ENCODE data around the gene TMPRSS9.

TMPRSS9 gene

GRCh38 chr19:2474232-2475017, 114.4 kb downstream of the TMPRSS9 start (continued):
- TF ChIP-seq HOXD13 (CRISPR knock-in tag; IDR thresholded peaks at IDR 0.05; ENCODE audit: borderline replicate concordance) (0 out of 2 replicates have a peak, but pooled peaks have one; percentile 18), ZSCAN30 (tag by site-specific recombination; IDR thresholded peaks at IDR 0.05) (no peak; the same call in 1 of the 2 replicates), ZNF394 (tag by site-specific recombination; IDR thresholded peaks at IDR 0.05; ENCODE audit: borderline replicate concordance) (no peak), BCL11A (tag by site-specific recombination; IDR thresholded peaks at IDR 0.05; ENCODE audit: low read depth) (peak; percentile 56), ZSCAN16 (tag by site-specific recombination; IDR thresholded peaks at IDR 0.05) (no peak), ZNF600 (tag by site-specific recombination; IDR thresholded peaks at IDR 0.05) (peak; percentile 95; the same call in 1 of the 2 replicates), ZNF560 (tag by site-specific recombination; IDR thresholded peaks at IDR 0.05; ENCODE audit: borderline replicate concordance) (no peak), KLF16 (tag by site-specific recombination; IDR thresholded peaks at IDR 0.05) (peak; percentile 76), ZNF404 (tag by site-specific recombination; IDR thresholded peaks at IDR 0.05) (no peak), ZNF692 (tag by site-specific recombination; IDR thresholded peaks at IDR 0.05) (no peak), ZNF221 (tag by site-specific recombination; IDR thresholded peaks at IDR 0.05; ENCODE audit: borderline replicate concordance) (no peak), ZNF169 (tag by site-specific recombination; IDR thresholded peaks at IDR 0.05) (no peak), ZEB2 (tag by site-specific recombination; IDR thresholded peaks at IDR 0.05) (peak; percentile 98), GLI4 (tag by site-specific recombination; IDR thresholded peaks at IDR 0.05) (no peak), ATF2 (tag by site-specific recombination; IDR thresholded peaks at IDR 0.05; ENCODE audit: low read depth) (0 out of 2 replicates have a peak, but pooled peaks have one; percentile 2), ZNF843 (tag by site-specific recombination; IDR thresholded peaks at IDR 0.05) (peak; percentile 38; the same call in 1 of the 2 replicates), IKZF3 (tag by site-specific recombination; IDR thresholded peaks at IDR 0.05) (peak; percentile 8; the same call in 1 of the 2 replicates), ZNF112 (tag by site-specific recombination; IDR thresholded peaks at IDR 0.05) (no peak), ZNF132 (tag by site-specific recombination; IDR thresholded peaks at IDR 0.05; ENCODE audit: borderline replicate concordance) (no peak), ZNF354C (tag by site-specific recombination; IDR thresholded peaks at IDR 0.05; ENCODE audit: borderline replicate concordance, low read depth) (no peak), ZNF792 (tag by site-specific recombination; IDR thresholded peaks at IDR 0.05) (no peak), KLF10 (tag by site-specific recombination; IDR thresholded peaks at IDR 0.05) (peak; percentile 57), SP3 (tag by site-specific recombination; IDR thresholded peaks at IDR 0.05) (peak; percentile 67), BCL11B (tag by site-specific recombination; IDR thresholded peaks at IDR 0.05; ENCODE audit: low read depth) (no peak; the same call in 1 of the 2 replicates), ZFP37 (tag by site-specific recombination; IDR thresholded peaks at IDR 0.05) (no peak), ZBTB17 (tag by site-specific recombination; IDR thresholded peaks at IDR 0.05) (no peak), ZNF23 (tag by site-specific recombination; IDR thresholded peaks at IDR 0.05; ENCODE audit: borderline replicate concordance) (no peak), ZFP69B (tag by site-specific recombination; IDR thresholded peaks at IDR 0.05) (no peak), ZNF155 (tag by site-specific recombination; IDR thresholded peaks at IDR 0.05) (no peak)
- TF ChIP-seq, protein P1, sequence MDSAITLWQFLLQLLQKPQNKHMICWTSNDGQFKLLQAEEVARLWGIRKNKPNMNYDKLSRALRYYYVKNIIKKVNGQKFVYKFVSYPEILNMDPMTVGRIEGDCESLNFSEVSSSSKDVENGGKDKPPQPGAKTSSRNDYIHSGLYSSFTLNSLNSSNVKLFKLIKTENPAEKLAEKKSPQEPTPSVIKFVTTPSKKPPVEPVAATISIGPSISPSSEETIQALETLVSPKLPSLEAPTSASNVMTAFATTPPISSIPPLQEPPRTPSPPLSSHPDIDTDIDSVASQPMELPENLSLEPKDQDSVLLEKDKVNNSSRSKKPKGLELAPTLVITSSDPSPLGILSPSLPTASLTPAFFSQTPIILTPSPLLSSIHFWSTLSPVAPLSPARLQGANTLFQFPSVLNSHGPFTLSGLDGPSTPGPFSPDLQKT (IDR thresholded peaks at IDR 0.05; ENCODE audit: borderline replicate concordance, low read depth, low read length) = no peak
- TF ChIP-seq, protein P2, sequence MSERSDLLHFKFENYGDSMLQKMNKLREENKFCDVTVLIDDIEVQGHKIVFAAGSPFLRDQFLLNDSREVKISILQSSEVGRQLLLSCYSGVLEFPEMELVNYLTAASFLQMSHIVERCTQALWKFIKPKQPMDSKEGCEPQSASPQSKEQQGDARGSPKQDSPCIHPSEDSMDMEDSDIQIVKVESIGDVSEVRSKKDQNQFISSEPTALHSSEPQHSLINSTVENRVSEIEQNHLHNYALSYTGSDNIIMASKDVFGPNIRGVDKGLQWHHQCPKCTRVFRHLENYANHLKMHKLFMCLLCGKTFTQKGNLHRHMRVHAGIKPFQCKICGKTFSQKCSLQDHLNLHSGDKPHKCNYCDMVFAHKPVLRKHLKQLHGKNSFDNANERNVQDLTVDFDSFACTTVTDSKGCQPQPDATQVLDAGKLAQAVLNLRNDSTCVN (tag by site-specific recombination; optimal IDR thresholded peaks at IDR 0.05) = peak; percentile 62
- TF ChIP-seq, protein P3, sequence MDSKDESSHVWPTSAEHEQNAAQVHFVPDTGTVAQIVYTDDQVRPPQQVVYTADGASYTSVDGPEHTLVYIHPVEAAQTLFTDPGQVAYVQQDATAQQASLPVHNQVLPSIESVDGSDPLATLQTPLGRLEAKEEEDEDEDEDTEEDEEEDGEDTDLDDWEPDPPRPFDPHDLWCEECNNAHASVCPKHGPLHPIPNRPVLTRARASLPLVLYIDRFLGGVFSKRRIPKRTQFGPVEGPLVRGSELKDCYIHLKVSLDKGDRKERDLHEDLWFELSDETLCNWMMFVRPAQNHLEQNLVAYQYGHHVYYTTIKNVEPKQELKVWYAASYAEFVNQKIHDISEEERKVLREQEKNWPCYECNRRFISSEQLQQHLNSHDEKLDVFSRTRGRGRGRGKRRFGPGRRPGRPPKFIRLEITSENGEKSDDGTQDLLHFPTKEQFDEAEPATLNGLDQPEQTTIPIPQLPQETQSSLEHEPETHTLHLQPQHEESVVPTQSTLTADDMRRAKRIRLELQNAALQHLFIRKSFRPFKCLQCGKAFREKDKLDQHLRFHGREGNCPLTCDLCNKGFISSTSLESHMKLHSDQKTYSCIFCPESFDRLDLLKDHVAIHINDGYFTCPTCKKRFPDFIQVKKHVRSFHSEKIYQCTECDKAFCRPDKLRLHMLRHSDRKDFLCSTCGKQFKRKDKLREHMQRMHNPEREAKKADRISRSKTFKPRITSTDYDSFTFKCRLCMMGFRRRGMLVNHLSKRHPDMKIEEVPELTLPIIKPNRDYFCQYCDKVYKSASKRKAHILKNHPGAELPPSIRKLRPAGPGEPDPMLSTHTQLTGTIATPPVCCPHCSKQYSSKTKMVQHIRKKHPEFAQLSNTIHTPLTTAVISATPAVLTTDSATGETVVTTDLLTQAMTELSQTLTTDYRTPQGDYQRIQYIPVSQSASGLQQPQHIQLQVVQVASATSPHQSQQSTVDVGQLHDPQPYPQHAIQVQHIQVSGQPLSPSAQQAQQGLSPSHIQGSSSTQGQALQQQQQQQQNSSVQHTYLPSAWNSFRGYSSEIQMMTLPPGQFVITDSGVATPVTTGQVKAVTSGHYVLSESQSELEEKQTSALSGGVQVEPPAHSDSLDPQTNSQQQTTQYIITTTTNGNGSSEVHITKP (tag by site-specific recombination; IDR thresholded peaks at IDR 0.05) = peak; percentile 72

Data from HEK293 (cell line).